Measurements from ENCODE around the gene TRPT1.

GRCh38 chr11:64185693-64186491 is 40.1 kb downstream of the TRPT1 start, which contains the start of gene STIP1:
- peak; percentile 76 to 89 for TF ChIP-seq POLR2A (IDR thresholded peaks at IDR 0.05)
- TF ChIP-seq, protein P1, sequence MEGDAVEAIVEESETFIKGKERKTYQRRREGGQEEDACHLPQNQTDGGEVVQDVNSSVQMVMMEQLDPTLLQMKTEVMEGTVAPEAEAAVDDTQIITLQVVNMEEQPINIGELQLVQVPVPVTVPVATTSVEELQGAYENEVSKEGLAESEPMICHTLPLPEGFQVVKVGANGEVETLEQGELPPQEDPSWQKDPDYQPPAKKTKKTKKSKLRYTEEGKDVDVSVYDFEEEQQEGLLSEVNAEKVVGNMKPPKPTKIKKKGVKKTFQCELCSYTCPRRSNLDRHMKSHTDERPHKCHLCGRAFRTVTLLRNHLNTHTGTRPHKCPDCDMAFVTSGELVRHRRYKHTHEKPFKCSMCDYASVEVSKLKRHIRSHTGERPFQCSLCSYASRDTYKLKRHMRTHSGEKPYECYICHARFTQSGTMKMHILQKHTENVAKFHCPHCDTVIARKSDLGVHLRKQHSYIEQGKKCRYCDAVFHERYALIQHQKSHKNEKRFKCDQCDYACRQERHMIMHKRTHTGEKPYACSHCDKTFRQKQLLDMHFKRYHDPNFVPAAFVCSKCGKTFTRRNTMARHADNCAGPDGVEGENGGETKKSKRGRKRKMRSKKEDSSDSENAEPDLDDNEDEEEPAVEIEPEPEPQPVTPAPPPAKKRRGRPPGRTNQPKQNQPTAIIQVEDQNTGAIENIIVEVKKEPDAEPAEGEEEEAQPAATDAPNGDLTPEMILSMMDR (IDR thresholded peaks at IDR 0.05), result no peak
- peak; percentile 68 to 95 for TF ChIP-seq POLR2AphosphoS5 (IDR thresholded peaks at IDR 0.05; ENCODE audit: insufficient read depth in 1 of 2, low read depth in 1 of 2)
